A673 (cell line): ENCODE data around the gene GLI3. TPM values are rescaled to one million over a fixed set of nuclear protein-coding genes. Genes with fewer than 3 reads are reported as not detected.

Experiments used
- BruUV-seq: library from RNA; stranded (reverse); fragments of 400-500 nt; replicated peaks from 2 replicates; lab custom pipeline; 2021; lab: Mats Ljungman, UMichigan
- CTCF ChIA-PET: fragments of 300-600 bp; sonication (Branson Sonifier 250); formaldehyde crosslinking; loops from one replicate; lab custom pipeline; 2022; ENCODE audit warnings: antibody characterized with exemption; lab: Charles Lee
- POLR2A ChIA-PET: fragments of 300-600 bp; sonication (Branson Sonifier 250); formaldehyde crosslinking; loops from one replicate; lab custom pipeline; 2022; ENCODE audit warnings: antibody characterized with exemption; ENCODE audit not compliant: low non-redundant PET; lab: Charles Lee
- DNase-seq: peaks from one replicate; pipeline ENCODE4 v3.0.0-alpha.2; 2015; ENCODE audit warnings: low spot score
- H3K27ac ChIP-seq: fragments of 200-600 bp; sonication (generic); 2 replicates; pipeline ENCODE4 v1.5.1; 2016; ENCODE audit warnings: mixed run types, low read depth, mild to moderate bottlenecking, mixed read lengths, antibody characterized with exemption, low read length; ENCODE audit not compliant: poor library complexity, severe bottlenecking
- H3K27me3 ChIP-seq: fragments of 200-600 bp; sonication (generic); replicated peaks from 2 replicates; pipeline ENCODE4 v1.6.1; 2017; ENCODE audit warnings: mixed run types, low read depth, mild to moderate bottlenecking, mixed read lengths, antibody characterized with exemption, low read length; ENCODE audit not compliant: insufficient read depth, poor library complexity
- H3K36me3 ChIP-seq: fragments of 200-600 bp; sonication (generic); 2 replicates; pipeline ENCODE4 v1.6.1; 2016; ENCODE audit warnings: mixed run types, mild to moderate bottlenecking, mixed read lengths, antibody characterized with exemption, low read length; ENCODE audit not compliant: insufficient read depth, poor library complexity, severe bottlenecking
- H3K4me1 ChIP-seq: fragments of 200-600 bp; sonication (generic); 2 replicates; pipeline ENCODE4 v1.6.1; 2017; ENCODE audit warnings: mixed run types, mild to moderate bottlenecking, mixed read lengths, antibody characterized with exemption, low read length; ENCODE audit not compliant: insufficient read depth, poor library complexity, severe bottlenecking
- H3K4me3 ChIP-seq: fragments of 200-600 bp; sonication (generic); 2 replicates; pipeline ENCODE4 v1.5.1; 2016; ENCODE audit warnings: low read depth, mixed run types, mild to moderate bottlenecking, mixed read lengths, low read length; ENCODE audit not compliant: poor library complexity, severe bottlenecking
- H3K9me3 ChIP-seq: fragments of 200-600 bp; sonication (generic); 2 replicates; pipeline ENCODE4 v1.6.1; 2016; ENCODE audit warnings: mixed run types, low read depth, mild to moderate bottlenecking, mixed read lengths, antibody characterized with exemption, low read length; ENCODE audit not compliant: poor library complexity, severe bottlenecking
- CTCF ChIP-seq: fragments of 300-800, 200-600 bp; sonication (generic); conservative IDR thresholded peaks from 2 replicates; pipeline ENCODE4 v1.5.1; 2017; ENCODE audit warnings: low read depth, mild to moderate bottlenecking, antibody characterized with exemption, low read length, moderate library complexity, mixed read lengths
- EZH2 ChIP-seq: fragments of 200-600 bp; sonication (generic); IDR thresholded peaks from 2 replicates; pipeline ENCODE4 v1.6.1; 2017; ENCODE audit warnings: borderline replicate concordance, low read depth, mild to moderate bottlenecking, mixed read lengths, antibody characterized with exemption, low read length; ENCODE audit not compliant: poor library complexity, severe bottlenecking
- intact Hi-C: fragments of 100-400 bp; cut with micrococcal nuclease; formaldehyde crosslinking; loops from one replicate; pipeline ENCODE4 v1.10.0; 2022; ENCODE audit not compliant: unreplicated experiment
- total RNA-seq: library from RNA; stranded (reverse); gene quantifications from 2 replicates; pipeline ENCODE4 v1.2.3, GENCODE V29; 2021

GLI3 gene
- total RNA-seq, 1 experiment from 2014 or later = 52.6 TPM

DNA sequence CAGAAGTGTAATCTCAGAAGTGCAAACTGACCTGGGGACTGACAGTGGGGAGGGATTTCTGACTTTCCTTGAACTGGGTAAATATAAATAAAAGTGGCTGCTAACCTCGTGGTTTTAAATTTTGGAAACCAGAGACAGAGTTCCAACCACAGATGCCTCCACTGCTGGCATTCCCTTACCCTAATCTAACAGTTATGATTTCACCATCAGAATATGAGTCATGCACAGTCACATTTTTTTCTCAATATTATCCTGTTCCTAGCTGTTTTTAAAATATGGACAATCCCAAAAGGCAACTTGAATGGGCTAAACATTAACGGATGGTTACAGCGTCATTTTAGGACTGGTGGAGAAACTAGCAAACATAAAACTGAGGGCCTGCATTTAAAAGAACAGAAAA lies 269.9 kb downstream of the GLI3 start:
- Histone ChIP-seq H3K27ac (no peak overlapping the region), H3K36me3 (peaks cover 36% of the 10 kb centered on the region), H3K9me3 (no peaks in the 10 kb centered on the region), H3K27me3 (no peaks in the 10 kb centered on the region), H3K4me1 (no peaks in the 10 kb centered on the region), H3K4me3 (no peak overlapping the region)
- TF ChIP-seq EZH2 = no peak
- no peak for TF ChIP-seq CTCF
- intact Hi-C loops = no loop called here
- POLR2A ChIA-PET = no interaction called here
- CTCF ChIA-PET = no interaction called here
- no TSS peak for BruUV-seq
- DNase-seq = no peak

GRCh38 chr7:41965951-41966505 lies 271.0 kb downstream of the GLI3 start:
- Histone ChIP-seq H3K36me3 (peaks cover 30% of the 10 kb centered on the region), H3K4me1 (no peaks in the 10 kb centered on the region), H3K27ac (no peak overlapping the region), H3K4me3 (no peak overlapping the region), H3K9me3 (no peaks in the 10 kb centered on the region), H3K27me3 (no peaks in the 10 kb centered on the region)
- CTCF ChIA-PET = no interaction called here
- TF ChIP-seq EZH2 = no peak
- TF ChIP-seq CTCF = no peak
- no TSS peak for BruUV-seq
- POLR2A ChIA-PET = no interaction called here
- no peak for DNase-seq
- intact Hi-C loops = no loop called here

GRCh38 chr7:41964849-41965745 lies 271.9 kb downstream of the GLI3 start:
- Histone ChIP-seq H3K36me3 (peaks cover 30% of the 10 kb centered on the region), H3K27ac (no peak overlapping the region), H3K4me3 (no peak overlapping the region), H3K4me1 (no peaks in the 10 kb centered on the region), H3K27me3 (no peaks in the 10 kb centered on the region), H3K9me3 (no peaks in the 10 kb centered on the region)
- no TSS peak for BruUV-seq
- POLR2A ChIA-PET = interaction anchor here (0.6 kb wide), 1 partner anchor 54 kb away, joined by 3 read pairs; no protein-coding TSS in a partner anchor
- TF ChIP-seq CTCF (no peak), EZH2 (no peak)
- intact Hi-C loops = no loop called here
- DNase-seq = no peak
- CTCF ChIA-PET = no interaction called here
